HG03108 (cell line): ENCODE measurements around the gene FAF1.
"Not testable (repeated sequence)": the region's sequence is repeated elsewhere in the genome, so short reads cannot be mapped to it uniquely, and the experiment has no call there.

Experiments used
- ATAC-seq: cut with Tn5 transposase; IDR thresholded peaks from one replicate; pipeline ENCODE4 v1.9.1; 2021; ENCODE audit warnings: moderate library complexity; ENCODE audit not compliant: unreplicated experiment

Gene FAF1

DNA sequence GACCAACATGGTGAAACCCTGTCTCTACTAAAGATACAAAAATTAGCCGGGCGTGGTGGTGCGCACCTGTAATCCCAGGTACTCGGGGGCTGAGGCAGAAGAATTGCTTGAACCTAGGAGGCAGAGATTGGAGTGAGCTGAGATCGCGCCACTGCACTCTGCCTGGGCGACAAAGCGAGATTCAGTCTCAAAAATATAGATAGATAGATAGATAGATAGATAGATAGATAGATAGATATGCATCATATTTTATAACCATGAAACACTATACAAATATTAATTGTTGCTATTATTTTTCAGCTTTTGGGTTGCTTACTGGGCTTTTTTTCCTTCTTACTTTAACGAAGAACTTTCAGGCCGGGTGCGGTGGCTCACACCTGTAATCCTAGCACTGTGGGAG is 4.8 kb upstream of the FAF1 start:
- ATAC-seq: no peak

GRCh38 chr1:50959303-50959912 is 659 bp downstream of the FAF1 start:
- peak; percentile 28 for ATAC-seq

- ATAC-seq: no peak
Measured at GRCh38 chr1:50955116-50955515, 5.0 kb downstream of the FAF1 start.

DNA sequence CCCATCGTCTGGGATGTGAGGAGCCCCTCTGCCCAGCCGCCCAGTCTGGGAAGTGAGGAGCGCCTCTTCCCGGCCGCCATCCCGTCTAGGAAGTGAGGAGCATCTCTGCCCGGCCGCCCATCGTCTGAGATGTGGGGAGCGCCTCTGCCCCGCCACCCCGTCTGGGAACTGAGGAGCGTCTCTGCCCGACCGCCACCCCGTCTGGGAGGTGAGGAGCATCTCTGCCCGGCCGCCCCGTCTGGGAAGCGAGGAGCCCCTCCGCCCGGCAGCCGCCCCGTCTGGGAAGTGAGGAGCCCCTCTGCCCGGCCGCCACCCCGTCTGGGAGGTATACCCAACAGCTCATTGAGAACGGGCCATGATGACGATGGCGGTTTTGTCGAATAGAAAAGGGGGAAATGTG is 7.5 kb downstream of the FAF1 start:
- not testable (repeated sequence) for ATAC-seq

DNA sequence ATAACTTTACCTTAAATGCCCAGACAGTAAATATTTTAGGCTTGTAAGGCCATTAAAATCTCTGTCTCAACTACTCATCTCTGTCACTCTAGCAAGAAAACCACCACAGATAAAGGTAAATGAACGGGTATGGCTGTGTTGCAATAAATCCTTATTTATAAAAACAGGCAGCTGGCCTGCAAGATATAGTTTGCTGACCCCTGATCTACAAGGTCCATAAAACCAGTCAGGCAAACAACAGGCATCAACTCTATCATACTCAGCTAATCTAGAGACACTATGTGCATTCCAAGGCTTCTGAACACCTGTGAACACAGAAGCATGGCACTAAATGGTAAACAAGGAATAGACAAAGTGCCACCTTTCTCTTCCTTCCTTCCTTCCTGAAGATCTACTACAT is 9.7 kb downstream of the FAF1 start:
- ATAC-seq: no peak

DNA sequence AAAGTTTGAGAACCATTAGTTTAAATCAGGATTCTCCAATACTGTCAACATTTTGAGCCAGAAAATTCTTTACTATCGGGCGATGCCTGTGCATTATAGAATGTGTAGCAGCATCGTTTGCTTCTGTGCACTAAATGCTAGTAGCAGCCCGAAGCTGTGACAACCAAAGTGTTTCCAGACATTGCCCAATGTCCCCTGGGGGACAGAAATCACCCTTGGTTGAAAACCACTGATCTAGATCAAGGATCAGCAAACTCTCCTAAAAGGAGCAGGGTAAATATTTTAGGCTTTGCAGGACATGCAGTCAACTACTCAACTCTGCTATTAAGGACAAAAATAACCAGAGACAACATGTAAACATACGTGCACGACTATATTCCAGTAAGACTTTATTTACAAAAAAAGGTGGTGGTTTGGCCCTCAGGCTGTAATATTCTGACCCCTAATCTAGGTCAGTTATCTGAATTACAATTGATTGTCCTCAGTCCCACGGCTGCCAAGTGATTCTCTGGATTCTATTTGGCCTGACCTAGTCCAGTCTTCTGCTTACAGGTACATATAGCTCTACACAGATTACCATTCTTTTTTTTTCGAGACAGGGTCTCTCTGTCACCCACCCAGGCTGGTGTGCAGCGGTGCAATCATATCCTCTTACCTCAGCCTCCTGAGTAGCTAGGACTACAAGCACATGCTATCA is 10.6 kb downstream of the FAF1 start:
- no peak for ATAC-seq

GRCh38 chr1:50942334-50942733 is 17.7 kb downstream of the FAF1 start:
- no peak for ATAC-seq

GRCh38 chr1:50940291-50940690 is 19.8 kb downstream of the FAF1 start:
- ATAC-seq: no peak

DNA sequence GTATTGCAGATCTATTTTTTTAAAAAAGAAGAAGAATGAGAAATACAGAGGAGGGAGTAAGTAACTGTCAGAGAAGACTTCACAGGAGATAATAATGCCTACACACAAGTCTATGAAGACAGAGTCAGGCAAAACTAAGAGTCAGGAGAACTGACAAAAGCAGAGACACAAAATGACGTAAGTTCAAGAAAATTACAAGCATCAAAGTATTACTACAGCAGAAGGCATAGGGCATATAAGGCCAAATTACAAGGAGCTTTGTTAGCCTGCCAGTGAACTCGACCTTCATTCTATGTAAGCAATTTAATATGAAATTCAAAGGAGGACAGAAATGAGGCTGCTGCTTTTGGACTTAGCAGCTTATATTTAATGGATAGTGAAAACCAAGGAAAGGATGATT is 23.7 kb downstream of the FAF1 start:
- no peak for ATAC-seq

DNA sequence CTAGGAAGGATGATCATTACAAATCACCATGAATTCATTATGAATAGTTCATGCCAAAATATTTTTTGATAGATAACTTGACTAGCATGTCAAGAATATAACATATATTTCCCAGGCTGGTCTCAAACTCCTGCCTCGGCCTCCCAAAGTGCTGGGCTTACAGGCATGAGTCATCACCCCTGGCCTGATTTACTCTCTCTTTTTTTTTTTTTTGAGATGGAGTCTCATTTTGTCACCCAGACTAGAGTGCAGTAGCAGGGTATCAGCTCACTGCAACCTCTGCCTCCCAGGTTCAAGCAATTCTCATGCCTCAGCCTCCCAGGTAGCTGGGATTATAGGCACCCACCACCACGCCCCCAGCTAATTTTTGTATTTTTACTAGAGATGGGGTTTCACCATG is 24.8 kb downstream of the FAF1 start:
- not testable (repeated sequence) for ATAC-seq

DNA sequence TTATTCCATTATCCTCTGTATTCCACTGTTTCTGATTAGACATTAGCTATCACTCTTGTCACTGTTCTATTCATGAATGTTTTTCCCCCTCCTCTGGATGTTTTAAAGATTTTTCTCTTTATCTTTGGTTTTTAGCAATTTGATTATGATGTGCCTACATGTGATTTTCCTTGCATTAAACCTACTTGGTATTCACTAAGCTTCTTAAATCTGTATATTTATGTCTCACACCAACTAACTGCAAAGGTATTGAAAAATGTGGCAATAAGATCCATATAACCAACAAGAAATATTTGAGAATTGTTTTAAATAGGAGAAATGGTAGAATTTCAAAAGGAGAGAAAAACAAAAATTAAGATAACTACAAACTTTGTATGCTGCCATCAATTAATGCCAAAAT is 25.2 kb downstream of the FAF1 start:
- no peak for ATAC-seq

GRCh38 chr1:50933770-50934169 is 26.3 kb downstream of the FAF1 start:
- not testable (repeated sequence) for ATAC-seq

- ATAC-seq: not testable (repeated sequence)
Measured at GRCh38 chr1:50932043-50932442, 28.0 kb downstream of the FAF1 start.

DNA sequence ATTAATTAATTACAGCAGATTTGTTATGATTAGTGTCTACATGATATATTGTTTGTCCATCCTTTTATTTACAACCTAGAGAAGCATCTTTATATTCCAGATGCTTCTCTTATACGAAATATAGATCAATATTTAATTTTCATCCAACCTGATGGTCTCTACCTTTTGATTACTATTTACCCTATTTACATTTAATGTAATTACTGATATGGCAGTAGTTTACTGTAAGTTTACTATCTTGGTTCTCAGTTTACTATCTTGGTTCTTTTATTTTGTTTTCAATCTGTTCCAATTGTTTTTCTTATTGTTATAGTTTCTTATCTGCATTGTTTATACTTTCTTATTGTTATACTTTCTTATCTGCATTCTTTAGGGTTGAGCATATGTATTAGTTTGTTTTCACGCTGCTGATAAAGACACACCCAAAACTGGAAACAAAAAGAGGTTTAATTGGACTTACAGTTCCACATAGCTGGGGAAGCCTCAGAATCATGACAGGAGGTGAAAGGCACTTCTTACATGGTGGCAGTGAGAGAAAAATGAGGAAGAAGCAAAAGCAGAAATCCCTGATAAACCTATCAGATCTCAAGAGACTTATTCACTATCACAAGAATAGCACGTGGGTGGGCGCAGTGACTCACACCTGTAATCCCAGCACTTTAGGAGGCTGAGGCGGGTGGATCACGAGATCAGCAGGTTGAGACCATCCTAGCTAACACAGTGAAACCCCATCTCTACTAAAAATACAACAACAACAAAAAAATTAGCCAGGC is 28.9 kb downstream of the FAF1 start:
- no peak for ATAC-seq

DNA sequence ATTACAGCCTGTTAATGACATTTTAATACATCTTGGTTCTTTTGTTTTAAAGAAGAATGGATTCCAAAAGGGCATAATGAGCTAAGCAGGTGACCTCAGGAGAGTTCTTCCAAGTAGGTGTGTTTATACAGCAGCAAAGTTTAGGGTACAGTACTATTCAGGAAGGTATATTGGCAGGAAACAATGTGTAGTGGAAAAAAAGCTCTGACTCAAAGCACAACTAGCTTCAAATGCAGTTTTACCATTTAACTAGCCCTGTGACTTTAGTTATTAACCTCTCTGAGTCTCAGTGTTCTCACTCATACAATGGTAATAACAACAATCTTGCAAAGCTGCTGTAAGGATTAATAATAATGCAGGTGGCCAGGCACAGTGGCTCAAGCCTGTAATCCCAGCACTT is 29.9 kb downstream of the FAF1 start:
- ATAC-seq: peak; percentile 86

- no peak for ATAC-seq
Measured at GRCh38 chr1:50929376-50929958, 30.6 kb downstream of the FAF1 start.

GRCh38 chr1:50923564-50923963 is 36.5 kb downstream of the FAF1 start:
- ATAC-seq: no peak

GRCh38 chr1:50921029-50921428 is 39.0 kb downstream of the FAF1 start:
- ATAC-seq: no peak

DNA sequence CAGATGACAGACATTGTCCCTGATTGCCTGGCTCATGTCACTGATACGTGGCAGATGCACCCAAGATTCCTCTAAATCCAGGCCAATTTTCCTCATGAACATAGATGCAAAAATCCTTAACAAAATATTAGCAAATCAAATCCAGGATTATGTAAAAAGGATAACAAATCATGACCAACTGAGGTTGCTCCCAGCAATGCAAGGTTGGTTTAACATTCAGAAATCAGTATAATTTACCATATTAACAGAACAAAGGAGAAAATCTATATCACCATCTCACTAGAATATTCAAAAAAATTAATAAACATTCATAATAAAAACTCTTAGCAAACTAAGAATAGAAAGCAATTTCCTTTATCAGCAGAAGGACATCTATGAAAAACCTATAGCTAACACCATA is 39.7 kb downstream of the FAF1 start:
- no peak for ATAC-seq

- no peak for ATAC-seq
Measured at GRCh38 chr1:50917138-50918137, 42.6 kb downstream of the FAF1 start.

DNA sequence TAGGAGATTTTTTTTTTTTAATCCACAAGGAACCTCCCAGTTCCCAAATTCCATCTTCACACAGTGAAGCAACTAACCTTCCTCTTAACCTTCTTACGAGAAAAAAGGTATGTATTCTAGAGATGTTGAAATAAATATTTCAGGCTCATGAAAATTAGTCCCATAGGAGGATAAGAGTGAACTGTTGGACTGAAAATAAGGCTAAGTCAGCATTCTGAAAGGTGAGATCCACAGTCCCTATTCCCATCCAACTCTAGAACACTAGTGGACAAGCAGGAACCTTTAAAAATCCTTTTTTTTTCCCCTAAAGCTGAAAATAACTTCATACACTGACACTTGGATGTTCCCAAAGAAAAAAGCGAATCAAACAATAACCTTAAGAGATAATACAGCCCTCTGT is 44.4 kb downstream of the FAF1 start:
- no peak for ATAC-seq
